ENCODE data around the gene FBXO33. TPM values are rescaled to one million over a fixed set of nuclear protein-coding genes. Genes with fewer than 3 reads are reported as not detected.

FBXO33 gene
- total and polyA plus RNA-seq, 8 donors, result 3.4 to 30.1 (median 6.9) TPM

- no peaks in the 10 kb centered on the region for H3K36me3 ChIP-seq
- intact Hi-C loops (cut with DNase I; ENCODE audit: low total_unique reads), result no loop called here
- no peak overlapping the region for H3K27ac ChIP-seq
- peaks cover 0 to 7% (median 0%) of the 10 kb centered on the region in 4 donors for H3K4me1 ChIP-seq
- DNase-seq, result no peak
- no peaks in the 10 kb centered on the region for H3K9me3 ChIP-seq
- 88 to 98% (median 95%) methylated on average over 2 of the region's 2 CpGs for WGBS, 5 donors
- TF ChIP-seq CTCF (IDR thresholded peaks at IDR 0.05), result no peak
- TF ChIP-seq POLR2AphosphoS5 (IDR thresholded peaks at IDR 0.05), result no peak
- no peak for TF ChIP-seq POLR2A (IDR thresholded peaks at IDR 0.05)
- no peak for TF ChIP-seq EP300 (IDR thresholded peaks at IDR 0.05)
- no peaks in the 10 kb centered on the region for H3K27me3 ChIP-seq
- H3K4me3 ChIP-seq, result no peak overlapping the region
These were observed 20.4 kb upstream of the FBXO33 start for GRCh38 chr14:39452680-39453079.

GRCh38 chr14:39451811-39452210, 19.6 kb upstream of the FBXO33 start:
- DNase-seq, result no peak
- Histone ChIP-seq H3K27ac (no peak overlapping the region), H3K36me3 (no peaks in the 10 kb centered on the region), H3K4me1 (peaks cover 0 to 7% (median 0%) of the 10 kb centered on the region in 4 donors), H3K27me3 (no peaks in the 10 kb centered on the region), H3K4me3 (no peak overlapping the region), H3K9me3 (no peaks in the 10 kb centered on the region)
- intact Hi-C loops (cut with DNase I; ENCODE audit: low total_unique reads), result no loop called here
- 61 to 77% (median 75%) methylated on average over 2 of the region's 2 CpGs for WGBS, 5 donors
- TF ChIP-seq POLR2AphosphoS5 (IDR thresholded peaks at IDR 0.05) (no peak), EP300 (IDR thresholded peaks at IDR 0.05) (no peak), POLR2A (IDR thresholded peaks at IDR 0.05) (no peak), CTCF (IDR thresholded peaks at IDR 0.05) (no peak)

- H3K4me3 ChIP-seq, result no peak overlapping the region
- no peak overlapping the region for H3K27ac ChIP-seq
- peak in 1 of 2 donors; percentile 23 for DNase-seq
- peaks cover 0 to 7% (median 0%) of the 10 kb centered on the region in 4 donors for H3K4me1 ChIP-seq
- no peaks in the 10 kb centered on the region for H3K9me3 ChIP-seq
- no peaks in the 10 kb centered on the region for H3K36me3 ChIP-seq
- 52 to 76% (median 71%) methylated on average over 4 of the region's 4 CpGs for WGBS, 5 donors
- intact Hi-C loops (cut with DNase I; ENCODE audit: low total_unique reads), result no loop called here
- no peaks in the 10 kb centered on the region for H3K27me3 ChIP-seq
- TF ChIP-seq EP300 (IDR thresholded peaks at IDR 0.05) (no peak), CTCF (IDR thresholded peaks at IDR 0.05) (no peak), POLR2A (IDR thresholded peaks at IDR 0.05) (no peak), POLR2AphosphoS5 (IDR thresholded peaks at IDR 0.05) (no peak)
These were observed 15.0 kb upstream of the FBXO33 start for GRCh38 chr14:39447175-39447661.

GRCh38 chr14:39446131-39446744, 14.0 kb upstream of the FBXO33 start:
- Histone ChIP-seq H3K9me3 (peaks cover 0 to 8% (median 0%) of the 10 kb centered on the region in 4 donors), H3K27ac (no peak overlapping the region), H3K4me1 (peaks cover 0 to 7% (median 0%) of the 10 kb centered on the region in 4 donors), H3K27me3 (no peaks in the 10 kb centered on the region), H3K36me3 (no peaks in the 10 kb centered on the region), H3K4me3 (no peak overlapping the region)
- 88 to 100% (median 89%) methylated on average over 1 of the region's 1 CpG for WGBS, 5 donors
- TF ChIP-seq POLR2AphosphoS5 (IDR thresholded peaks at IDR 0.05) (no peak), CTCF (IDR thresholded peaks at IDR 0.05) (no peak), POLR2A (IDR thresholded peaks at IDR 0.05) (no peak), EP300 (IDR thresholded peaks at IDR 0.05) (no peak)
- no peak for DNase-seq
- intact Hi-C loops (cut with DNase I; ENCODE audit: low total_unique reads), result no loop called here
